ENCODE data around the gene ANK2.

Gene ANK2

DNA sequence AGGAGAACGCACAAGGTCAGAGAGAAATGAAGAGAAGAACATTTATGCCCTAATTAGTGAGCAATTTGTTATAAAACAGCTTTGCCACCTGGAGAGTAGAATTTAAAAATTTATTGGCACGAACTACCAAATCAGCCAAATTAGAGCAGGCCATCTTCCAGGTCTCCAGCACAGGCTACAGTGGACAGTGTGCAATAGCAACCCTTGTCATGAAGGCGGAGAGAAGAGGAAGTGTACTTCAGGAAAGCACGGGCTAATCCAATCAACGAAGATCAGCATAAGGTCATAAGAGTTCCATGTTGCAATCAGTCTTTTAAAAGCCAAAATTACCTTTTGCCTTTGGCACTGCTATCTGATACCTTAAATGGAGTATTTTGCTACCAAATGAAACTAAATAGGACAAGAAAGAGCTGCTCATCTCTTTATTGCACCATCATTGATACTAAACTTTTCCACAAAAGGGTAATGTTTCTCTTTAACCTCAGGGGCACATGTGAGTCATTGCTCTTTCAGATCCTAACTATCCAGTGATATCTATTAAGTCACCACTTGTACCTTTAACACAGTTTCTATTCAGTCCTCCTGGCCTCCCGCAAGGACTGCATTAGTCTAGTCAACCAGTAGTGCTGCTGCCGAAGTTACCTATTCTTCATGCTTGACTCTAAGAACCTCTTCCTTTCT, 19.9 kb downstream of the ANK2 start:
- Mint-ChIP-seq H3K36me3 (no peaks in the 10 kb centered on the region), H3K27ac (no peak overlapping the region), H3K27me3 (no peaks in the 10 kb centered on the region)

DNA sequence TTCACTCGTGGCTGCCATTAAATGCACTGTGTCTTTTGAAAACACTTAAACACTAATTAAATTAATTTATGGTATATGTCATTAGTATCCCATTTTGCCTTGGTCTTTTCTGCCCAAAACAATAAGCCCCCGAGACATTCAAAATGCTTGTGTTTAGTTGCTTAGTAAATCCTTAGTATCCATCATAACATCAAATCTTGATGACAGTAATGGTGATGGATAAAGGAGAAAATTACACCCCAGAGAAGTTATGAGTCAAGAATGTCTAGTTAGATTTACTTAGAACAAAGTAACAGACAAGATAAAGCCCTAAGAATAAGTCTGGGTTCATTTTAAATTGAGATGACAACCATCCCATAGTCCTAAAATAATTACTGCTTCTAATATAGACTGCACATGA, 21.3 kb downstream of the ANK2 start:
- no peaks in the 10 kb centered on the region for H3K36me3 Mint-ChIP-seq
- H3K9me3 Mint-ChIP-seq, result no peaks in the 10 kb centered on the region
- no peaks in the 10 kb centered on the region for H3K4me1 Mint-ChIP-seq

More for the DNA sequence above, 19.9 kb downstream of the ANK2 start:
- Mint-ChIP-seq H3K4me3 (no peak overlapping the region), H3K4me1 (no peaks in the 10 kb centered on the region), H3K9me3 (no peaks in the 10 kb centered on the region)

DNA sequence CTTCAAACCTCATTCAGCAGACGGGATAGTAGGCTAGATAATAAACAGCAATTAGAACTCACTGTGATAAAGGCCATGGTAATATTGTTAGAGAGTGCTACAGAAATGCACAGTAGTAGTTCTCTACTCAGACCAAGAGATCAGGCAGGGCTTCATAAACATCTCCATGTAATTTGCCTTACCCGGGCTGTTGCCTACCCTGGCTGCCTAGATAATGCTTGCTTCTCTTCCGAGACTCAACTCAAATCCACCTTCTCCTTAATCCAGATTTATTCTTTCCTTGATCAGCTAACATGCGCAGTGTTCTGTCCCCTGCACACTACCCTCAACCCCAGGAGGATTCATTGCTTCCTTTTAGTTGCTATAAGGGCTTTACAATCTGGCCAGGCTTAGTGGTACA, 21.8 kb downstream of the ANK2 start:
- Mint-ChIP-seq H3K36me3 (no peaks in the 10 kb centered on the region), H3K9me3 (no peaks in the 10 kb centered on the region), H3K4me3 (no peak overlapping the region)

More for the DNA sequence above, 21.3 kb downstream of the ANK2 start:
- H3K27me3 Mint-ChIP-seq, result no peaks in the 10 kb centered on the region
- H3K27ac Mint-ChIP-seq, result no peak overlapping the region
- H3K4me3 Mint-ChIP-seq, result no peak overlapping the region

DNA sequence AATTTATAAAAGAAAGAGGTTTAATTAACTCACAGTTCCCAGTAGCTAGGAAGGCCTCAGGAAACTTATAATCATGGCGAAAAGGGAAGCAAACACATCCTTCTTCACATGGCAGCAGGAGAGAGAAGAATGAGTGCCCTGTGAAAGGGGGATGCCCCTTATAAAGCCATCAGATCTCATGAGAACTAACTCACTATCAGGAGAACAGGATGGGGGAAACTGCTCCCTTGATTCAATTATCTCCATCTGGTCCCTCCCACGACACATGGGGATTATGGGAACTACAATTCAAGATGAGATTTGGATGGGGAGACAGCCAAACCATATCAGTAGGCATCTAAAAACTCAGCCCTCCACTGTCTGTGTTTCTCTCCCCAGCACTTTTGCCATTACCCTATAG, 22.4 kb downstream of the ANK2 start:
- Mint-ChIP-seq H3K4me1 (no peaks in the 10 kb centered on the region), H3K27me3 (no peaks in the 10 kb centered on the region), H3K36me3 (no peaks in the 10 kb centered on the region), H3K27ac (no peak overlapping the region), H3K4me3 (no peak overlapping the region), H3K9me3 (no peaks in the 10 kb centered on the region)

More for the DNA sequence above, 21.8 kb downstream of the ANK2 start:
- Mint-ChIP-seq H3K27ac (no peak overlapping the region), H3K27me3 (no peaks in the 10 kb centered on the region), H3K4me1 (no peaks in the 10 kb centered on the region)

DNA sequence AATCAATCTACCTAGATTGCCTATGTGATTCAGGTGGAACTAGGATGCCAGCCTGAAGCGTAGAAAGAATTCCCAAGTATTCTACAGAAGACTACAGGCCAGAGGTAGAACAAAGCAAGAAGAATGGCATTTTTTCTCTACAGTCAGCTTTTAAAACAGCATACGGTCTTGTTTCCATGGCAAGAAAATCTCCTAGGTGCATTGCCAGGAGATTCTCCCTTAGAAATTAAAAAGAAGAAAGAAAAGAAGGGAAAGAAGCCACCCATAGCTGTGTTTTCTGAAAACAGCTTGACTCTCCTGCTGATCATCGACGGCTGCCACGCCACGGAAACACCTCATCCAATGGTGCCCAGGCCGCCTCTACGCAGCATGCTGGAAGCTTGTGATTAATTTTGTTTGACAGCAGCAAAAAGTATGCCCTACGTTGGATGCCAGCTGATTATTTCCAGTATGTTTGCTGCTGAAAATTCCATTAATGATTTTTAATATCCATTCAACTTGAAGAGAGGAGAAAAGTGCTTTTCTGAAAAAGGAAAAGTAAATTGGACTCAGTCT, 24.1 kb downstream of the ANK2 start:
- Mint-ChIP-seq H3K4me1 (no peaks in the 10 kb centered on the region), H3K9me3 (no peaks in the 10 kb centered on the region), H3K27me3 (no peaks in the 10 kb centered on the region)

DNA sequence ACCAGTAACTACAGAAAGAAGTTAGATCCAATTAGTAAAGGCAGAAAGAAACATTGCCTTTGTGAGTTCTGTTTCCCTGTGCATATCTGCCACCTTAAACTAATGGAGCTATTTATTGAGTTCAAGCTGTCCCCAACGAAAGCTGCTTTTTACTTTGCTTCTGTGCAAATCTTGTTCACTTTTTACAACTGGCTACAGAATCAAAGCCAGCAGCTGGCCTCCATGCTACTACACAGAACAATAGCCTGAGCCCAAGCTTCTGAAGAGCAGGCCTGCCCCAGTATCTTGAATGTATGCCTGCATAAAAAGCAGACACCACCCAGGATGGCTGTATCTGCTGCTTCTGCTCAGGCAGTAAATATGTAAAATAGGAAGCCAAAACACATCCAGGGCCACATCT, 28.1 kb downstream of the ANK2 start:
- Mint-ChIP-seq H3K4me1 (no peaks in the 10 kb centered on the region), H3K4me3 (no peak overlapping the region), H3K27ac (no peak overlapping the region), H3K27me3 (no peaks in the 10 kb centered on the region), H3K36me3 (no peaks in the 10 kb centered on the region), H3K9me3 (no peaks in the 10 kb centered on the region)

More for the DNA sequence above, 24.1 kb downstream of the ANK2 start:
- Mint-ChIP-seq H3K4me3 (no peak overlapping the region), H3K36me3 (no peaks in the 10 kb centered on the region), H3K27ac (no peak overlapping the region)

DNA sequence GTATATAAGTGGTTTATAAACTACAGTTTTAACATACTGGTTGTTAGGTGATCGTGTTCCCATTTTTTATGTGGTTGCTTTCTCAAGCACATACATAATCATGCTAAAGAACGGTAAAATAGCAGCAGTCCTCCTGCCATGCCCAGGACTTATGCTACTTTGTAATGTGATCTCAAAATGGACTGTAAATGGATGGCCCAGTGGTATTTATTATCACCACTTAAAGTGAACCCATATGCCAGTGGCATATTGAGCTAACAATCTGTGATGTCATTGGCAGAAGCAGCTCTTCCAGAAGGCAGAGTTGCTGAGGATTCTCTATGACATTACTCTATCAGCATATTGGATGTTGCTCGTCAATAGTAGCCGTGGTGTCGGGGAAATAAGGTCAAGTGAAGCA, 28.6 kb downstream of the ANK2 start:
- Mint-ChIP-seq H3K27ac (no peak overlapping the region), H3K9me3 (no peaks in the 10 kb centered on the region), H3K4me1 (no peaks in the 10 kb centered on the region), H3K4me3 (no peak overlapping the region), H3K36me3 (no peaks in the 10 kb centered on the region), H3K27me3 (no peaks in the 10 kb centered on the region)

DNA sequence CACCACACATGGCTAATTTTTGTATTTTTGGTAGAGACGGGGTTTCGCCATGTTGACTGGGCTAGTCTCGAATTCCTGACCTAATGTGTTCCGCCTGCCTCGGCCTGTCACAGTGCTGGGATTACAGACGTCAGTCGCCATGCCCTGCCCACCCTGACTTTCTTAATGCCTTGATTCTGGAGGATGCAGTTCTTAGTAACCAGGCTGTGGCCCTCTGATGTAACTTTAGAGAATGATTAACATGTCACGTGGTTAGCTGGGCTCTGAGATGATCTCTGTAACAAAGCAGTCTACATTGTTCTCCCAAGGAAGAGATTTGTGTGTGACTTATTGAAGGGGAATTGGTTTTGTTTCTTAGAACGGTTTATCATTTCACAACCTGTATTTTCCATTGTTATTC, 30.6 kb downstream of the ANK2 start:
- Mint-ChIP-seq H3K9me3 (no peaks in the 10 kb centered on the region), H3K4me3 (no peak overlapping the region), H3K27me3 (no peaks in the 10 kb centered on the region), H3K36me3 (no peaks in the 10 kb centered on the region), H3K27ac (no peak overlapping the region), H3K4me1 (no peaks in the 10 kb centered on the region)

DNA sequence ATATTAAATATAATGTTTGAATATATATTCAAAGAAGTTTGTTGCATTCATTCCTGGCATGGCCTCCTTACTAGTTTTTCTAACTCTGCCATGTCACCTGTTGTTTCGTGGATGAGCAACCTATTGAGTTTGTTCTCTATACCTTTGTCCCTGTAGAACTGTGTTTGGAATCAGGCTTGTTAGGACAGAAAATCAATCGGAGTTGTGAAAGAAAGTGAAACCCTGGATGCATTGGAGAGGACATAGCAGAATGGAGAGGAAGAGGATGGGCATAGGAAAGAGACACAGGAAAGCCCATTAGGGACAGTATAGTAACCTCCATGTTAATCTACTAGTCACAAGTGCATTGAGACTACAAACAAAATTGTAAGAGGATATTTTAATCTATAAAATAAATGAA, 31.2 kb downstream of the ANK2 start:
- Mint-ChIP-seq H3K9me3 (no peaks in the 10 kb centered on the region), H3K27me3 (no peaks in the 10 kb centered on the region), H3K27ac (no peak overlapping the region), H3K4me1 (no peaks in the 10 kb centered on the region), H3K36me3 (no peaks in the 10 kb centered on the region), H3K4me3 (no peak overlapping the region)

DNA sequence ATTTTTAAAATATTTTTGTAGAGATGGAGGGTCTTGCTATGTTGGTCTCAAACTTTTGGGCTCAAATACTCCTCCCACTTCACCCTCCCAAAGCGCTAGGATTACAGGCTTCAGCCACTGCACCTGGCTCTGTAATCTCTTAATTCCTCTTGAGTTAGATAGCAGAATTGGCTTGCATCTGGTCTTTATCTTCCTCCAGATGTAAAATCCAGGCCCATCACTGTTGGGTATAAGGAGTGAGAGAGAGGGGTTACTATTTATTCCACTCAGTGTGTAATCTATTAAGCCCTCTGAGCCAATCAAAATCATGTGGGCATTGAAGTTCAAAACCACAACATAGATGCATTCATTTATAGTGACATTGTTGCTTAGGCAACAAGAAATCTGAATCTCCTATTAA, 33.9 kb downstream of the ANK2 start:
- H3K27me3 Mint-ChIP-seq, result no peaks in the 10 kb centered on the region

DNA sequence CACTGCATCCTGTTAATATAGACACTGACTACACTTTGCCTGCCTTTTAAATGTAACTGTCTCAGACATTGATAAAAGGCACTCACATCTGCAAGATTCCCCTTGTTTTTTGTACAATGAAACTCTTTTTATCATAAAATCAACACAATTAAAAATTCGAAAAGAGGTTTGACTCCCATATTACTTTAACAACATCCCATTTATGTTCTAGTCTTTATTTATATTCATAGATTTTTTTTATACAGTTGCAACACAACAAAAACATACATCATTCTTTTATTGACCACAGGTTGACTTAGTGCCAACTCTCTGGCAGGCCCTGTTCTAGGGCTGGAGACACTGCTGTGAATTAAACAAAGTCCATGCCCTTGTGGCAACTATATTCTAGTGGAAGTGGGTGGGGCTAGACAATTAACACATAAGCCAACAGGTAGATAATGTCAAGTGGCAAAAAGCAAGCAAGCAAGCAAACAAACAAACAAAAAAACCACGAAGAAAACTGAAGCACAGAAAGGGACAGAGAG, 36.8 kb downstream of the ANK2 start:
- no peaks in the 10 kb centered on the region for H3K9me3 Mint-ChIP-seq
- H3K27ac Mint-ChIP-seq, result no peak overlapping the region
- no peak overlapping the region for H3K4me3 Mint-ChIP-seq
- H3K4me1 Mint-ChIP-seq, result no peaks in the 10 kb centered on the region
- no peaks in the 10 kb centered on the region for H3K27me3 Mint-ChIP-seq
- no peaks in the 10 kb centered on the region for H3K36me3 Mint-ChIP-seq

More for the DNA sequence above, 33.9 kb downstream of the ANK2 start:
- H3K4me3 Mint-ChIP-seq, result no peak overlapping the region
- H3K9me3 Mint-ChIP-seq, result no peaks in the 10 kb centered on the region
- H3K27ac Mint-ChIP-seq, result no peak overlapping the region
- no peaks in the 10 kb centered on the region for H3K4me1 Mint-ChIP-seq
- no peaks in the 10 kb centered on the region for H3K36me3 Mint-ChIP-seq

DNA sequence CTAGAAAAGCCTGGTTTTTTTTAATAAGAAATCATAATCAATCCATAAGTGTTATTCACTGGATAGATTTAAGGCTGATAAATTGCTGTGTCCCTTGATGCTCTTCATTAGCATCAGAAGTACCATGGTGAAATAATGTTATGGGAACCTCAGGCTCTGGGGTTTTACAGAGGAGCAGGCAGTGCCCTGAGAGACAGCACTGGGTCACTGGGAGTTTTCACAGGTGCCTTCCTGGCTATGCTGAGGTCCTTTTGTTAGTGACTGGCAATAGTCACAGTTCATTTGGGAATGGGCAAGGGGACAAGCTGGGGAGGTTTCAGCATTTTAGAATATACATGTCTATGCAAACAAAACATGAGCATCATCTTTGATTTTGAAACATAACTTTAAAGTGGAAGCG, 38.6 kb downstream of the ANK2 start:
- Mint-ChIP-seq H3K4me3 (no peak overlapping the region), H3K27ac (no peak overlapping the region)

DNA sequence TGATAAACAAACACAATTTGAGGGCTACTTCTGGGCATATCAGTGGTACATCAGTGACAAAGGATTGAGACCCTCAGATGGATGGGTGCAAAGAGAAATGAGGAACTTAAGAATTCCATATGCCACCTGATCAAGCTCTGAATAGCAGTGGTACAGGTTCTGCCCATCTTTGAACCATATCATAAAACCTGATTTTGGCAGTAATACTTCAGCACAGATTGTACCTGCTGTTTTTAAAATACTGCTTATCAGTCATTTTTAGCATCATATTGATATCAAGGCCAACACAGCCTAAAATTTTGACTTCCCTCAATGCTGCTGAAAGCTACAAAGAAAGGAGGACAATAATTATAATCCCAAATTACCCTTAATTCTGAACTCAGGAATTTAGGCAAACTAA, 41.5 kb downstream of the ANK2 start:
- H3K27me3 Mint-ChIP-seq, result no peaks in the 10 kb centered on the region

More for the DNA sequence above, 38.6 kb downstream of the ANK2 start:
- Mint-ChIP-seq H3K9me3 (no peaks in the 10 kb centered on the region), H3K4me1 (no peaks in the 10 kb centered on the region), H3K36me3 (no peaks in the 10 kb centered on the region), H3K27me3 (no peaks in the 10 kb centered on the region)

DNA sequence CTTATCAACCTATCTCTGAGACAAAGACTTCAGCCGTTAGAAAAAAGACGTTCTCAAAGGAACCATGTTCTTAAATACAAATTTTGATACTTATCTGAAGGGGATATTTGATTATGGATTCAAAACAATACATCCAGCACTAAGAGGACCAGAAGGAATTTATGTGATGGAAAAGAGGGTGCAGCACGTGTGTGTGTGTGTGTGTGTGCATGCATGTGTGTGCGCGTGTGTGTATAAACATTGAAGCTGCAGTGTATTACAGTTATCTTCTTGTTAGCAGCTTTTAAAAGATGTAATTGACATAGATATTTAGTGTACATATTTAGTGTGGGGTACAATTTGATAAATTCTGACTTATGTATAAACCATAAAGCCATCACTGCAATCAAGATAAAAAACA, 44.9 kb downstream of the ANK2 start:
- Mint-ChIP-seq H3K27me3 (peaks cover 2% of the 10 kb centered on the region), H3K4me3 (no peak overlapping the region), H3K36me3 (no peaks in the 10 kb centered on the region), H3K4me1 (no peaks in the 10 kb centered on the region), H3K9me3 (no peaks in the 10 kb centered on the region), H3K27ac (no peak overlapping the region)

More for the DNA sequence above, 41.5 kb downstream of the ANK2 start:
- H3K36me3 Mint-ChIP-seq, result no peaks in the 10 kb centered on the region
- no peaks in the 10 kb centered on the region for H3K9me3 Mint-ChIP-seq
- no peak overlapping the region for H3K4me3 Mint-ChIP-seq
- H3K4me1 Mint-ChIP-seq, result no peaks in the 10 kb centered on the region
- no peak overlapping the region for H3K27ac Mint-ChIP-seq

DNA sequence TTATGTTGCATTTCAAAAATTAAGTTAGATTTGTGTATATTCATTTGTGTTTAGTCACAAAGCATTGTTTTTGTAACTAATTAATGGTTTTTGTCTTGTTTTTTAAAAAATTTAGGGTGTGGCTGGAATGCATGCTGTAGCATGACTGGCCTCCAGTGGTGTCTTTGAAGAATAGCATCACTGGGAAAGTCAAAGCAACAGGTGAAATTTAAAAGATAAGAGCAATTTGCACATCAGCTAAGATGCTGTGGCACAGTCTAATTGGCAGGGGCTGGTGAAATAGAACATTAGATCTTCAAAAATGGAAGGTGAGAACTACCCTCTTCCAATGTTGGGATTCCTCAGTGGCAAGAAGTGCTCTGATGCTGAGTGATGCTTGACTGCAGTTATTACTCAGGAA, 45.3 kb downstream of the ANK2 start:
- H3K27ac Mint-ChIP-seq, result no peak overlapping the region
- H3K4me1 Mint-ChIP-seq, result no peaks in the 10 kb centered on the region
- no peaks in the 10 kb centered on the region for H3K36me3 Mint-ChIP-seq
- H3K4me3 Mint-ChIP-seq, result no peak overlapping the region
- no peaks in the 10 kb centered on the region for H3K9me3 Mint-ChIP-seq
- H3K27me3 Mint-ChIP-seq, result peaks cover 2% of the 10 kb centered on the region

DNA sequence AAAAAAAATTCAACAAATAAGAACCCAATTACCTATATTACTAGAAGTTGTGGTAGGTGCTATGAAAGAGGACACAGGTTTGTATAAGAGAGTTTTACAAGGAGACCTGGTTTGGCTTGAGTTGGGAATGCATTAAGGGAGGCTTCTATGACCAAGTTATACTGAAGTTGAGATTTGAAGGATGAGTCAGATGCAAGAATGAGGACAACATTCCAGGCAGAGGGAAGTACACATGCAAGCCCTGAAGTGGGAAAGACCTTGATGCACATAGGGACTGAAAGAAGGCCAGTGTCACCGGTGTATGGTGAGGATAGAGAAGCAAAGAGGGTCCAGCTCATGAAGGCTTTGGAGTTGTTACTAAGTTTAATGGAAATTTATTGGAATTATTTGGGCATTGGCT, 52.2 kb downstream of the ANK2 start:
- no peak overlapping the region for H3K27ac Mint-ChIP-seq
- H3K36me3 Mint-ChIP-seq, result no peaks in the 10 kb centered on the region
- peaks cover 4% of the 10 kb centered on the region for H3K27me3 Mint-ChIP-seq
- H3K9me3 Mint-ChIP-seq, result no peaks in the 10 kb centered on the region
- no peaks in the 10 kb centered on the region for H3K4me1 Mint-ChIP-seq
- H3K4me3 Mint-ChIP-seq, result no peak overlapping the region

DNA sequence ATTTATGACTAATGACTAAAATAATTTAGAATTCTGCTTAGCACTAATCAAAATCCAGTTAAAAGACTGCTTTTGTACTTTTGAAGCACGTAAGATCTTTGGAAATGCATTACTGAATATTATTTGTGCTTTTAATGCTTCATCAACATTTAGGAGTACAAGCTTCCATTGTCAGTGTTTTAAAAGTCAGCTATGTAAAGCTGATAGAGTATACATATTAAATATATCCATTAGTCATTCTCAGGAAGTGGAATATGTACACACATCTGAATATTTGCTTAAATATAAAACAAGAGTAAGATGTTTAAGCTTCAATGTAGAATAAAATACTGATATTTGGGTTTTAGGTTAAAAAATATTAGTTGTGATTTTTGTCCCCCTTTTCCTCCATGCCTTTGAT, 54.1 kb downstream of the ANK2 start:
- Mint-ChIP-seq H3K36me3 (no peaks in the 10 kb centered on the region), H3K27me3 (peaks cover 3% of the 10 kb centered on the region)

More for the DNA sequence above, 54.1 kb downstream of the ANK2 start:
- Mint-ChIP-seq H3K4me1 (no peaks in the 10 kb centered on the region), H3K4me3 (no peak overlapping the region), H3K27ac (no peak overlapping the region), H3K9me3 (no peaks in the 10 kb centered on the region)

All from activated naive CD4-positive, alpha-beta T cell treated with anti-CD3 and anti-CD28 coated beads, Interleukin-2, amount 50 U/mL, for 24 hours (primary cell).